Aorta (tissue), 5 donors: ENCODE measurements around the gene FSTL5. TPM values are rescaled to one million over a fixed set of nuclear protein-coding genes. Genes with fewer than 3 reads are reported as not detected.

Experiments
- ATAC-seq: fragments of 200-7000 bp; cut with Tn5 transposase; one replicate; pipeline ENCODE4 v1.9.1; 2022; ENCODE audit warnings: moderate library complexity; ENCODE audit not compliant: low FRiP score
- DNase-seq, 2 donors: peaks; one replicate each; pipeline ENCODE4 v3.0.0-alpha.2; 2020
- H3K27ac ChIP-seq, 2 donors: one replicate each; pipeline ENCODE4 v1.5.1; 2013; ENCODE audit warnings: low read length in 2 of 2, mild to moderate bottlenecking in 2 of 2, moderate library complexity in 2 of 2, control low read depth in 1 of 2, inconsistent platforms in 1 of 2, low read depth in 1 of 2
- H3K27me3 ChIP-seq, 2 donors: one replicate each; pipeline ENCODE4 v1.6.1; 2013; ENCODE audit warnings: control low read depth in 1 of 2, low read length in 1 of 2, mild to moderate bottlenecking in 1 of 2, moderate library complexity in 1 of 2; ENCODE audit not compliant: insufficient read depth in 2 of 2, control insufficient read depth in 1 of 2
- H3K36me3 ChIP-seq, 2 donors: one replicate each; pipeline ENCODE4 v1.6.1; 2013; ENCODE audit warnings: control low read depth in 1 of 2, low read length in 1 of 2, mild to moderate bottlenecking in 1 of 2; ENCODE audit not compliant: insufficient read depth in 2 of 2, control insufficient read depth in 1 of 2
- H3K4me1 ChIP-seq, 2 donors: one replicate each; pipeline ENCODE4 v1.6.1; 2013; ENCODE audit warnings: low read length in 2 of 2, control low read depth in 1 of 2, mild to moderate bottlenecking in 1 of 2, moderate library complexity in 1 of 2; ENCODE audit not compliant: insufficient read depth in 2 of 2, control insufficient read depth in 1 of 2
- H3K4me3 ChIP-seq, 2 donors: one replicate each; pipeline ENCODE4 v1.5.1; 2013; ENCODE audit warnings: low read length in 2 of 2, control low read depth in 1 of 2, mild to moderate bottlenecking in 1 of 2
- H3K9me3 ChIP-seq: one replicate; pipeline ENCODE4 v1.6.1; 2013; ENCODE audit warnings: mild to moderate bottlenecking, low read length; ENCODE audit not compliant: control insufficient read depth
- WGBS, 2 donors: extraction: QIAGEN DNeasy Blood & Tissue Kit; methylation state at CpG; one replicate each; pipeline ENCODE4 v1.1.7; 2013; 5-methylcytosine and 5-hydroxymethylcytosine counted together
- intact Hi-C, 2 donors: fragments of 100-400 bp; cut with DNase I; formaldehyde crosslinking; loops; one replicate each; pipeline versions ENCODE4 v1.14.2 to v1.15.0; 2022
- polyA plus RNA-seq, 2 donors: library from polyadenylated mRNA; stranded (reverse); fragments of 200-250 nt; gene quantifications; one replicate each; pipeline ENCODE4 v1.2.3, GENCODE V29; 2013
- total RNA-seq, 2 donors: library from RNA; stranded (reverse); fragmentation: NEBNext Ultra II Directional; extraction: Animal tissue kit (Norgen Biotek cat#: 25700); gene quantifications; one replicate each; pipeline ENCODE4 v1.2.1, GENCODE V29; 2021
- donor health status: healthy with polysubstance abuse.
- donor health status: Bipolar disorder and iron deficiency.
- donor health status: DM: no; HTN: no; CAD: no.
- donor health status: DM: no; HTN: no; CAD: no.
- donor health status: DM: yes; HTN: yes; CAD: no.

The FSTL5 gene
- total and polyA plus RNA-seq, 4 donors = 0.45 TPM; not detected in 3

GRCh38 chr4:161555689-161556660 is 607.8 kb downstream of the FSTL5 start:
- intact Hi-C loops = no loop called here
- no peak overlapping the region for H3K4me3 ChIP-seq

GRCh38 chr4:161554372-161554990 is 609.3 kb downstream of the FSTL5 start:
- ATAC-seq = no peak
- Histone ChIP-seq H3K27me3 (no peaks in the 10 kb centered on the region), H3K4me3 (no peak overlapping the region), H3K9me3 (no peaks in the 10 kb centered on the region), H3K4me1 (no peaks in the 10 kb centered on the region), H3K36me3 (no peaks in the 10 kb centered on the region), H3K27ac (no peak overlapping the region)
- DNase-seq = no peak
- 17 to 21% methylated on average over 5 of the region's 5 CpGs for WGBS, 2 donors
- intact Hi-C loops = no loop called here

More at GRCh38 chr4:161555689-161556660, 607.8 kb downstream of the FSTL5 start:
- Histone ChIP-seq H3K27me3 (no peaks in the 10 kb centered on the region), H3K4me1 (no peaks in the 10 kb centered on the region), H3K9me3 (no peaks in the 10 kb centered on the region), H3K27ac (no peak overlapping the region), H3K36me3 (no peaks in the 10 kb centered on the region)
- 52 to 59% methylated on average over 5 of the region's 5 CpGs for WGBS, 2 donors
- DNase-seq (no peak), ATAC-seq (no peak)

GRCh38 chr4:161546902-161547301 is 616.9 kb downstream of the FSTL5 start:
- H3K9me3 ChIP-seq = no peaks in the 10 kb centered on the region
- no peaks in the 10 kb centered on the region for H3K36me3 ChIP-seq
- intact Hi-C loops = no loop called here
- H3K27ac ChIP-seq = no peak overlapping the region
- ATAC-seq = no peak
- no peaks in the 10 kb centered on the region for H3K4me1 ChIP-seq
- WGBS, 2 donors = 55 to 58% methylated on average over 5 of the region's 5 CpGs
- H3K4me3 ChIP-seq = no peak overlapping the region
- no peak for DNase-seq
- H3K27me3 ChIP-seq = no peaks in the 10 kb centered on the region

- Histone ChIP-seq H3K27me3 (no peaks in the 10 kb centered on the region), H3K27ac (no peak overlapping the region), H3K36me3 (no peaks in the 10 kb centered on the region), H3K9me3 (no peaks in the 10 kb centered on the region), H3K4me1 (no peaks in the 10 kb centered on the region), H3K4me3 (no peak overlapping the region)
- ATAC-seq (no peak), DNase-seq (no peak)
- intact Hi-C loops = no loop called here
- WGBS, 2 donors = 89 to 92% methylated on average over 1 of the region's 1 CpG
Observed at GRCh38 chr4:161540265-161540664, 623.5 kb downstream of the FSTL5 start.

- 81 to 82% methylated on average over 4 of the region's 4 CpGs for WGBS, 2 donors
- Histone ChIP-seq H3K36me3 (no peaks in the 10 kb centered on the region), H3K27me3 (no peaks in the 10 kb centered on the region), H3K4me3 (no peak overlapping the region), H3K9me3 (no peaks in the 10 kb centered on the region), H3K4me1 (no peaks in the 10 kb centered on the region), H3K27ac (no peak overlapping the region)
- intact Hi-C loops = no loop called here
- ATAC-seq (no peak), DNase-seq (no peak)
Observed at GRCh38 chr4:161538941-161539340, 624.9 kb downstream of the FSTL5 start.

- Histone ChIP-seq H3K4me1 (no peaks in the 10 kb centered on the region), H3K36me3 (no peaks in the 10 kb centered on the region), H3K4me3 (no peak overlapping the region), H3K9me3 (no peaks in the 10 kb centered on the region), H3K27me3 (no peaks in the 10 kb centered on the region), H3K27ac (no peak overlapping the region)
- DNase-seq = no peak
- intact Hi-C loops = no loop called here
- WGBS, 2 donors = 55 to 56% methylated on average over 1 of the region's 1 CpG
- ATAC-seq = no peak
Observed at GRCh38 chr4:161530710-161531109, 633.1 kb downstream of the FSTL5 start.

GRCh38 chr4:161525121-161525520 is 638.7 kb downstream of the FSTL5 start:
- DNase-seq (no peak), ATAC-seq (no peak)
- H3K9me3 ChIP-seq = no peaks in the 10 kb centered on the region
- no peak overlapping the region for H3K4me3 ChIP-seq
- intact Hi-C loops = no loop called here
- H3K27me3 ChIP-seq = no peaks in the 10 kb centered on the region
- no peaks in the 10 kb centered on the region for H3K4me1 ChIP-seq
- no peak overlapping the region for H3K27ac ChIP-seq
- WGBS, 2 donors = 59 to 60% methylated on average over 1 of the region's 1 CpG
- no peaks in the 10 kb centered on the region for H3K36me3 ChIP-seq

GRCh38 chr4:161522031-161522430 is 641.8 kb downstream of the FSTL5 start:
- Histone ChIP-seq H3K9me3 (no peaks in the 10 kb centered on the region), H3K36me3 (no peaks in the 10 kb centered on the region), H3K4me3 (no peak overlapping the region), H3K27ac (no peak overlapping the region), H3K27me3 (no peaks in the 10 kb centered on the region), H3K4me1 (no peaks in the 10 kb centered on the region)
- 38 to 44% methylated on average over 3 of the region's 3 CpGs for WGBS, 2 donors
- intact Hi-C loops = no loop called here
- no peak for ATAC-seq
- no peak for DNase-seq

GRCh38 chr4:161519611-161520010 is 644.2 kb downstream of the FSTL5 start:
- Histone ChIP-seq H3K4me3 (no peak overlapping the region), H3K9me3 (no peaks in the 10 kb centered on the region), H3K4me1 (no peaks in the 10 kb centered on the region), H3K36me3 (no peaks in the 10 kb centered on the region), H3K27ac (no peak overlapping the region), H3K27me3 (no peaks in the 10 kb centered on the region)
- intact Hi-C loops = no loop called here
- ATAC-seq (no peak), DNase-seq (no peak)
- WGBS, 2 donors = 85 to 90% methylated on average over 2 of the region's 2 CpGs
